NCI-H526 treated with DMSO at 0.1 percent for 48 hours (cell line): ENCODE data around the gene CHCHD4.

Experiments used
- DNase-seq: peaks from one replicate; lab custom pipeline; 2025; lab: John Stamatoyannopoulos, UW

Gene CHCHD4

DNA sequence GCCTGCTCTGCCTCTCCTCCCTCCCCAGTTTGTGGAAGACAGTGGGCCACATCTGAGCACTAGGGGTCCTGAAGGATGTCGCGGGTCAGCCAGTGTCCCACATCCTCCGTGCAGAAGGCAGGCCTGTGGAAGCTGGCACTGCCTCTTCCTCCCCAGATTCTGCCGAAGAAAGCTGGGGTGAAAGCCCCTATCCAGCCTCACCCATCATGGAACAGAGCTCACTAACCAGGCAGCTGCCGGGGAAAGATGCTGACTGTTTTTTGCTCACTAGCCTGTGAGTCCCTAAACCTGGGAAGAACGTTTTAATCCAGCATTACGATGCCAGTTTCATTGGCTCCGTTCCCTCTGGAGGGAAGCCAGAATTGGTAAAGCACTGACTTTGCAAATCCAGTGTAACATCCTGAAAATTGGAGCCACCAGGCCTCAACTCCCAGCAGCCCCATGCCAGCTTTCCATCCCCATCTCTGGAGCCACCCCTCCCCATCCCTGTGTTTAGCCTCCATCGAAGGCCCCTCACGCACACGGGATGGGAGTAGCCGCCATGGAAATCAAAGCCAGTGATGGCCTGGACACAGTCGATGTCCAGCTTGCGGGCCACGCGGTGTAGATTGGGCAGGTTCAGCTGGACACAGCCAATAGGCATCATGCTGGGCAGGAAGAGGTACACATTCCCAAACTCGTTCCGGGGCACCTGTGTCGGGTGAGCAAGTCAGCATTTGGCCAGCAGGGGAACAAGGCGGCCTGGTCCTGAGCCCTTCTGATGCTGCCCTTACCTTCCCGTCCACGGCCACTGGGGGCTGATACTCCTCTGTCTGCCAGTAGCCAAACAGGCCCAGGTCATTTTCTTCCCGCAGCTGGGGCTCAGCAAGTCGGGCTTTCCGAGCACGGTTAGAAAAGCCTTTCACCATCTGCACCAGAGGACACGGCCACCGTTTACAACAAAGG, 23.6 kb upstream of the CHCHD4 start:
- no peak for DNase-seq

DNA sequence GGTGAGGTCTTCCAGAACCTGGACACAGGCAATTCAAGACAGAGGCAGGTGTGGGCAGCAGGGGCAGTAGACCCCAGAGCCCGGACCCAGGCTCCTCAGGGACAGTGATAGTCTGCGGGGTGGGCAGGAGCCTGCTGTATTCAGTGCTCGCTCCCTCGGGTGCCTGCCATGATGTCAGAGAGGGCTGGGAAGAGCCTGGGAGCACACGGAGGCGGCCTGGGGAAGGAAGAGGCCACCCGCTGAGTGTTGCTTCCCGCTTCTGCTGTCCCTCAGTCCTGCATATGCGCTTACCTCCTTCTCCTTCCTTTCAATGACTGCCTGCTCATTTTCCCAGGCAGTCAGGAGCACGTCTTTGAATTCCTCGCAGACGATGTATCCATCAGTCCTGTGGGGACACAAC, 22.9 kb upstream of the CHCHD4 start:
- DNase-seq = no peak

DNA sequence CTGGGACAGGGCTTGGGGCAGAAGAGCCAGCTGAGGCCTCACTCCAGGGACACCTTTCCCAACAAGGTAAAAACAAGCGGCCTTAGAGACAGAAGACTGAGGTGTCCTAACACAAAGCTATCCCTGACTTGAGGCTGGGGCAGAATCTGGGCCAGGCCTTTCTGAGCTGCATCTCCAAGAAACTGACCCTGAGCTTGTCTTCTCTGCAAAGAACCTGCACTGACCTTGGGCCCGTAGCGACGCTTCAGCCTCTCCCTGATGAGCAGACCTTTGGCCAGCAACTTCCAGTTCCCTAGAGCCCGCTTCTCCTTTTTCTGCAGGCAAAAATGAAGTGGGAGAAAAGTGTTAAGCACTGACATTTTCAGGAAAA, 22.4 kb upstream of the CHCHD4 start:
- DNase-seq = no peak

DNA sequence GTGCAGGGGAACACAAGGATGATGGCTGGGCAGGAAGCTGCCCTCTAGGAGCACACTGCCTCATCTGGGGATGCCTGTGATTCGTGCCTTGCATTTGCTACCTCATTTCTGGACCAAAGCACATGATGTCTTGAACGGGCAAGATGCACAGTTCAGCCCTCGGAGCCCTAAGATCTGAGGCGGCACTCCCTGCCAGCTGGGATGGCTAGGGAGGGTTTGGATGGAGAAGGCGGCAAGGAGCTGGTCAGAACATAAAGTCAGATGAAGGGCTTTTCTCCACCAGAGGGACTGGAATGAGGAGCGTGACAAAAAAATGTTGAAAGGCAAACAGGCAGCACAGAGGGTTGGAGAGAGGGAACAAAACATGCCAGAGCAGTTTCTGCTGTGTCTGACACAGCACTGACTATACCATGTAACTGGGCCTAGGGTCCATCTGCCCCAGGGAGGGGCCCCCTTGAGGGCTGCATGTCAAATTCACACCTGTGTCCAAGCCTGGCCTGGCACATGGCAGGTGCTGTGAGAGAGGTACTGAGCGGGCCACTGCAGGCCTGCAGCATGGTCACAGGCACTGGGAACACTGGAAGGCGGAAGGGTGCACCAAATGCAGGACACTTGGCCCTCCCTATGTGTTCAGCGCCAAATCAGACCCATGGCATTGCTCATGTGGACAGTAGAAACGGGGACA, 21.9 kb upstream of the CHCHD4 start:
- no peak for DNase-seq

DNA sequence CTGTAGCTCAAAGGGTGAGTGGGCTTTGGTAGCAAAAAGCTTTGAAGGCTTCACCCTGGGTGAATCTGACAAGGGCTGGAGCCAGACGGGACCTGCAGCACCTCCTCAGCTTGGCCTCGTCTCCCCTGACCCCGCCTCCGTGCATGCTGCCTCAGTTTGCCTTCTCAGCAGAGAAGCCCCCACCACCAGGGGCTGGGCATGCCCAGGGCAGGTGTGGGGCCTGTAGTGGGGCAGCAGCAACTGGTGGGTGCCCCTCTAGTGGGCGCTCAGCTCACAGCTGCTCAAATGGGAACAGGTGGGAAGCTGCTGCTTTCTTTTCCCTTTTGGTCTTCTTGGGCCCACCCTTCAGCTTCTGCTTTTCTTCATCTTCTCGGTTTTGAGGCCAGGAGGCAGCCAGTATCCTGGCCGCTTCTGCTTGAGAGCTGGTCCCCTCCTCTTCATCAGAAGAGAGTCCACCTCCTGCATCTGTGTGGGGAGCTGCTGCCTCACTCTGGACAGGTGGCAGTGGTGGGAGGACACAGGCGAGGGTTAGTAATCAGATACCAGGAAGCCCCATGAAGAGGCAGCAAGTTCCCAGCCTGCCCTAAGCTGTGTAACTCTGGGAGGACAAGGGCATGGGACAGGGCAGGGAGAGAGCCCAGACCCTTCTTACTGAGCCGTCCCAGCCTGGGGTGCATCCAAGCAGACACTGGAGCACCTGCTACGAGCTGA, 21.2 kb upstream of the CHCHD4 start:
- no peak for DNase-seq

DNA sequence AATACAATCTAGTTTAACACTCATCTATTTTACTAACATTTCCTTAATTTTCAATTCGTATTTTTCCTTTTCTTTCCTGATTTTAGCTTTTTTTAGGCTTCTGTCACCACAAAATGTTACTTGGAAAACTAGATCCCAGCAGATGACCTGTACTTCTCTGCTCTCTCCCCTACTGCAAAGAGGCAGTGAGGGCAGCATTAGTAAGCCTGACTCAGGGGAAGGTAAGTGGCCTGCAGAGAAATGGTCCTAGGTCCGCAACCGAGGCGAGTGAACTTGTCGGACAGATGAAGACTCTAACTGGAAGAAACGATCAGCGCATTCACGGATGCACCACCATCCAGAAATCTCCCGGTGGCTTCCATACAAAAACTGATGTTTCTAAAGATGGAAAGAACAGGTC, 20.6 kb upstream of the CHCHD4 start:
- DNase-seq = no peak

DNA sequence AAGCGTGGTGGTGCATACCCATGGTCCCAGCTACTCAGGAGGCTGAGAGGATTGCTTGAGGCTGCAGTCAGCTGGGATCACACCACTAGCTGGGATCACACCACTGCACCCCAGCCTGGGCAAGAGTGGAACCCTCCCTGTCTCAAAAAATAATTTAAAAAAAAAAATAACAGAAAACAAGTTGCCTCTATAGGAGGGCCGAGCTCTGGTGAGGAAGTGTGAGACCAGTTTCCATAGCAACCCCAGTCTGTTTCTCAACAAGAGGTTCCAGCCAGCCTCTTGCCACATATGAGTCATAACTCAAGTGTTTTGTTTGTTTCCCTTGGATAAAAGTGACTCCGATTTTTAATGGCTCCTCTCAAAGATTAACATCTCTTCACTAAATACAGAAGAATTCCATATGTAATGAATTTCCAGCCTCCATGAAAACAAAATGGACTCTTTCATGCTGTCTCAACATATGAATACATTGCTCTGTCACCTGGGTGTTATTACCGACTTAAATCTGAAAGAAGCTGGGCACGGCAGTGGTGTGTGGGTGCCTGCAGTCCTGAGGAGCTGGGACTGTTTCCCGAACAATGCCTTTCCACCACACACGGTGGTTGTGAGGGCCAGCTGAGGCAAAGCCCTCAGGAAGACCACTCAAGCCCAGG, 19.9 kb upstream of the CHCHD4 start:
- DNase-seq = no peak

DNA sequence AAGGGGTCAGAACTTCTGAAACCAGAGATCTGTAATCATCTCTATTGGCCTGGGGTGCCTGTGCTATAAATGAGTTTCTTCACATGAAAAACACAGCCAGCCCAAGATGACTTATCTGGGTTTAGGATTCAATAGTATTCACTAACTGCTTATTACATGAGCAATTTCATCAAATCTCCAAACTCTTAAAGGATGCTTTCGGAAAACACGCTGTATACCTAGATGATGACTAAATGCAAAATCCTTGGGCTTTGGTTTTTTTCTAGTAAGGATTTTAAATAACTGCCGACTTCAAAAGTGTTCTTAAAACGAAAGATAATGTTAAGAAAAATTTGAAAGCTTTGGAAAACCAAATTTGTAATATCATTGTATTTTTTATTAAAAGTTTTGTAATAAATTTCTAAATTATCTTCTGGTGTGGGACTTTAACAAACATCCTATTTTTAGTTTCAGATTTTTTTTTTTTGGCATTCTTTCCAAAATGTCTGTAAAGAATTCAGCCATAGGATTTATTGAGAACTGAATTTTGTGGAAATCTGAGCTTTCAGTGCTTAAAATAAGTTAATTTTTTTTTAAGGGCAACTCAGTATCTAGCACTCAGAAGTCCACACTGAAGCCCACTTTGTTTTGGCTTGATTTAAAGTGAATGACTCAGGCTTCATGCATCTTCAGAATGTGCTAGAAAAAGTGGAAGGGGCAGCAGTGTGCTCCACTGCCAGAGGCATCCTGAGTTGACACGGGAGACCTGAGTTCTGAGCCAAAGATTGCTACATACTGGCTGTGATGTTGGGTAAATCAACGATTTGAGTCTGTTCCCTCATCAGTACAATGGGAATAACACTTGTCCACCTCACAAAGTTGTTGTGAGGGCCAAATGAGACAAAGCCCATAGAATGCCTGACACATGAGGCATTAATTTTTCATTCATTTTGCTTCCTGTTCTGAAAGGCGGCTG, 18.9 kb upstream of the CHCHD4 start:
- DNase-seq = no peak

DNA sequence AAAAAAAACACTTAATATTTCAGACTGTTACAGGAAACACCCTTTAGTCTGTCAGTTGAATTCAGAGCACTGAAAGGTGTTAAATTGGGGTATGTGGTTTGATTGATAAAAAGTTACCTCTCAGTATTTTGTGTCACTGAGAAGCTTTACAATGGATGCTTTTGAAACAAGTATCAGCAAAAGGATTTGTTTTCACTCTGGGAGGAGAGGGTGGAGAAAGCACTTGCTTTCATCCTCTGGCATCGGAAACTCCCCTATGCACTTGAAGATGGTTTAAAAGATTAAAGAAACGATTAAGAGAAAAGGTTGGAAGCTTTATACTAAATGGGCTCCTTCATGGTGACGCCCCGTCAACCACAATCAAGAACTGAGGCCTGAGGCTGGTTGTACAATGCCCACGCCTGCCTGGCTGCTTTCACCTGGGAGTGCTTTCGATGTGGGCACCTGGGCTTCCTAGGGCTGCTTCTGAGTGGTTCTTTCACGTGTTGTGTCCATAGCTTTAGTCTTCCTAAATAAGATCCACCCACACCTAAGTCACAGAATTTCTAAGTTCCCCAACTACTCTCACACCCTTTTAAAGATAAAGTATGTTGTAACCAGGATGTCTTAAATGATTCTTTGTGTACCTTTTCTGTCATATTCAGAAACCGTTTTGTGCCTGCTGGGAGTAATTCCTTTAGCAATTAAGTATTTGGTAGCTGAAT, 18.0 kb upstream of the CHCHD4 start:
- no peak for DNase-seq

DNA sequence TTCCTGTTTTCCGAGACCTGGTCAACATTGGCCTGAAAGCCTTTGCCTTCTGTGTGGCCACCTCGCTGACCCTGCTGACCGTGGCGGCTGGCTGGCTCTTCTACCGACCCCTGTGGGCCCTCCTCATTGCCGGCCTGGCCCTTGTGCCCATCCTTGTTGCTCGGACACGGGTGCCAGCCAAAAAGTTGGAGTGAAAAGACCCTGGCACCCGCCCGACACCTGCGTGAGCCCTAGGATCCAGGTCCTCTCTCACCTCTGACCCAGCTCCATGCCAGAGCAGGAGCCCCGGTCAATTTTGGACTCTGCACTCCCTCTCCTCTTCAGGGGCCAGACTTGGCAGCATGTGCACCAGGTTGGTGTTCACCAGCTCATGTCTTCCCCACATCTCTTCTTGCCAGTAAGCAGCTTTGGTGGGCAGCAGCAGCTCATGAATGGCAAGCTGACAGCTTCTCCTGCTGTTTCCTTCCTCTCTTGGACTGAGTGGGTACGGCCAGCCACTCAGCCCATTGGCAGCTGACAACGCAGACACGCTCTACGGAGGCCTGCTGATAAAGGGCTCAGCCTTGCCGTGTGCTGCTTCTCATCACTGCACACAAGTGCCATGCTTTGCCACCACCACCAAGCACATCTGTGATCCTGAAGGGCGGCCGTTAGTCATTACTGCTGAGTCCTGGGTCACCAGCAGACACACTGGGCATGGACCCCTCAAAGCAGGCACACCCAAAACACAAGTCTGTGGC, 17.1 kb upstream of the CHCHD4 start:
- no peak for DNase-seq

DNA sequence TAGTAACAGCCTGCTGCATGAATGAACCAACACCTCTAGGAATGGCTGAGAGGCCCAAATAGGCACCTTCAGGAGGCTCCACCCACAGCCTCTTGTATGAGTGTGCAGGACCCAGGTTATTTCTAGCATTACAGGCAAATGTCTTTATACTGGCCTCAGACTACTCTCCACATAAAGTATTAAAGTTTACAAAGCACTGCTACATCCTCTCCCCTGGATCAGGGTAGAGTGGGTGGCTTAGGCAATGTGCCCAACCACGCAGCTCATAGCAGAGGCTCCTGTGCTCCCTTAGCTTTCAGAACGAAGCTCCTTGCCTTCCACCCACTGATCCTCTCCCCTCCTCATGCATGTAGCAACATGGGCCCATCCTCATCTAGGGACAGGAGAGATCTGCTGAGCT, 16.5 kb upstream of the CHCHD4 start:
- DNase-seq = no peak

DNA sequence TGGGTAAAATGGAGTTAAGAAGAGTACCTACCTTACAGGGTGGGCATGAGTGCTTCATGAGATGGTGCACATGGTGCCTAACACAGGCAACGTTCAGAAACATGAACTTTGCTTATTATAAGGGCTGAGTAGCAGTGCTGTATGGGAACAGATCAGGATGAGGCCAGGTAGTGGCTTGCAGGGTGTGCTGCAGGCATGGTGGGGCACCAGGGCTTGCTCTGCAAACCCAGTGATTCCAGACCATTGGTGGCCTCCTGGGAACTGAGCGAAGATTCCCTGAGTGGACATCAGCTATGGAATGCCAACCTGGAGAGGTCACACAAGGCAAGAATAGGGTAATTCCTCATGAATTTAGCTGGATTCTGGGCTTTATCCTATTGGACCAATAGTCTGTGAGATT, 16.0 kb upstream of the CHCHD4 start:
- DNase-seq = no peak

DNA sequence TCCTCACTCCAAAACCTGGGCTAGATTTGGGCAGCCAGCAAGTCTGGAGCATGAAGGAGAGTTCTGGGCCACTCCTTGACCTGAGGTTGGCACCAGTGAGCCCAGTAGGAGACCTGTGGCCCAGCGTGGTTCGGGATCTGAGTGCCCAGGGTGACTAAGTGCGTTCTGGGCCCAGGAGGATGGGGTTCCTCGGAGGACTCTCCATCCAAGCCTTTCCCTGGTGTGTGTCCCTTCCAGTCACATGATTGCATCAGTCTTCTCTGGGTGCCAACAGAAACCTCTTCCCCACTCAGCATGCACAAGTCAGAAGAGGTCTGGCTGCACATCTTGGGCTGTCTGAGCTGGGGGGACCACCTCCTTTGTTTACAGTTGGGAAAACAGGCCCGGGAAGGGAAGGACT, 15.1 kb upstream of the CHCHD4 start:
- no peak for DNase-seq

DNA sequence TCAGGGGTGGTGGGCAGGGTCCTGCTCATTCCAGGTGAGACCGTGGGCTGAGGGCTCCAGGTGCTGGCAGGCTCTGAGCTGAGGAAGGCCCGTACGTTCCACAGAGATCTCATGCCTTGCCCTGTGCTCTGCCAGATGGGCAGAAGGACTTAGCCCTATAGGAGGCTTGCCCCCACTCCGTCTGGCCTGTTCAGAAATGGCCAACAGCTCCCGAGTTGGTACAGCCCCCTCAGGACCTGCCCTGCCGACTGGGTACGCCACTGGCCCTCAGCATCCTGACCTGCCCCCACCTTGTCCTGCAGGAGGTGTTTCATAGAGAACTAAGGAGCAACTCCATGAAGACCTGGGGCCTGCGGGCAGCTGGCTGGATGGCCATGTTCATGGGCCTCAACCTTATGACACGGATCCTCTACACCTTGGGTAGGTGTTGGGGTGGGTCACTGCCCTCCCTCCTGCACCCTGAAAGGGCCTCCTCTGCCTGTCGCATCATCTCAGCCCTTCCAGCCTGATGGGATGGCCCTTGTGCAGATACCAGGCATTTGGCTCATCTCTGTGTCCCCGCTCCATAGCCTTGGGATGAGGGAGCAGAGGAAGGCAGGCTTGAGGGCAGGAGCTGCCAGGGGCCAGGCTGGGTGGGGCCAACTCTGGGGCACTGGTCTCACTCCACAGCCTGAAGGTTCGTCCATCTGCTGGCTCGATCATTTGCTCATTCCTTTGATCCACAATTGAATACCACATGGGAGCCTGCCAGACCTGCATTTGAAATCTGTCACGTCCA, 14.4 kb upstream of the CHCHD4 start:
- DNase-seq = no peak

DNA sequence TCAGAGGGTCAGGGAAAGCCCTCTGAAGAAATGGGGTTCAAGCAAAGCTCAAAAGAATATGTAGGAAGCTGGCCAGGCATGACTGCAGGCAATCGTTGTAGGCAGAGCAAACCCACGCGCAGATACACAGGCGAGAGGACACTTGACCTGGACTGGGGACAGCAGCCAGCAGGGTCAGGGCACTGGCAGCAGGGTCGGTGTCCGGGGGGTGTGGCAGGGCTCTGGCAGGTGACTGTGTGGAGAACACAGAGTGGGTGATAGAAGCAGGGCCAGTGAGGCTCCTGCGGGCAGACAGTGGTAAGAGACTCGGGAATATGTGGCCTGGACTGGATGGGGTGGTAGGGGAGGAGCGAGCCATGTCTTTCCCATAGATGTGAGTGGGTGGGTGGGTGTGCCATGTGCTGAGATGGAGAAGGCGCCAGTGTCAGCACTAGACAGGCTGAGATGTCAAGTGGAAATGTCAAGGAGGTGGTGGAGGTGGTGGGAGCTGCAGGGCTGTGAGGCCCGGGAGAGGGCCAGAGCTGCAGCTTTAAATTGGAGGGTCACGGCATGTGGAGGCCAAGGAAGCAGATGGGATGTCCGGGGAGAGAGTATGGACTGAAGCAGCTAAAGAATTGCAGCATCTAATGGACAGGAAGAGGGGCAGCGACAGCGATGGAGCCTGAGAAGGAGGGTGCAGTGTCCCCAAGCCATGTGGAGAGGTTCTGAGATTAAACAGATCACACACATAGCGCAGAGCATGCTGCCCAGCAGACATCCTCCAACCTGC, 13.6 kb upstream of the CHCHD4 start:
- DNase-seq = no peak

DNA sequence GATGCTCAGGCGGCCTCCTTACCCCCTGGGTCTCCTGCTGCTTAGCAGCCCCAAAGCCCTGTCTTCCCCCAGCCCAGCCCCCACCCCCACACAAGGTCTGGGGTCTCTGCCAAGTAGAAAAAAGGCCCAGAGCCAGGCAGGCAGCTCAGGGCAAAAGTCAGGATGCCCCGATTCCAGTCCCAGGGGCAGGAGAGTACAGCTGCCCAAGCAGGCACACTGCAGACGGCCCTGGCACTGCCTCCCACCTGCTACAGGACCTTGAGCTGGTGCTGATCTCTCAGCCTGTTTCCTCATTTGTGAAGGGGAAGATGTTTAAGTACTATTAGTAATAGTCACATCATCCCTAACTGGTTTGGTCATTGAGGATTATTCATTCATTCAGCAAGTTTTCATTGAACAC, 12.8 kb upstream of the CHCHD4 start:
- no peak for DNase-seq

DNA sequence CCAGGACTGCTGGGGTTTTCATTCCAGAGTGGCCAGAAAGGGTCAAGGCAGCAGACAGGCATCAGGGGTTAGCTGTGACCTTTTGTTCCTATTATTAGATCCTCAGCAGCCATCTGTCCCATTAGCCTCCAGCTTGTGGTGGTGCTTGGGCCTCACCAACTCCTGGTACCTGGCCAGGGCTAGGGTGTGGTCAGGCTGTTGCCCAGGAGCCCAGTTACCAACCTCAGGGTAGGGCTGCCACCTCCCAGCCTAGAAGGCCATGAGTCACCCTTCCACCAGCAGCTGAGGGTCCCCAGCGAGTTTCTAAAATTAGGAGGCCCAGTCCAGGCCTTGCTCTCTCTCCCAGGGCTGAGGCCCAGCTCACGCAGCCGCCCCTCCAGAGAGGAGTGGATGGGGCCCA, 12.3 kb upstream of the CHCHD4 start:
- no peak for DNase-seq

DNA sequence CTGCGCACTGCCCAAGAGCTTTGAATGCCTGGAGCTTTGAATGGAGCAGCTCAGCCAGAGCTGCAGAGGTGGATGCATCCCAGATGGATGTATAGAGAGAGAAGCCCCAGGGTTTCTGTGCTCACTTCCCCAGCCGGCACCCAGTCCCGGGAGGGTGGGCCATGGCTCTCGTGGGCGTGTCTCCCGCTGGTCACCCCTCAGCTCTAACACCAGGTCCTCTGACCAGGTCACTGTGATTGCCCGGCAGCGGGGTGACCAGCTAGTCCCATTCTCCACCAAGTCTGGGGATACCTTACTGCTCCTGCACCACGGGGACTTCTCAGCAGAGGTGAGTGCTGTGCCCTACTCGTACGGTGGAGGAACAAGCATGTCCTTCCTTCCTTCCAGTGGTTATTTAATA, 10.9 kb upstream of the CHCHD4 start:
- no peak for DNase-seq
